ENCODE results near the gene SLC10A7.
A peak's percentile ranks its signal among the peaks of the same experiment; 100 is the strongest.

Gene SLC10A7

GRCh38 chr4:146490106-146490505 lies 31.6 kb downstream of the SLC10A7 start:
- no peak for DNase-seq

GRCh38 chr4:146488495-146489174 lies 33.1 kb downstream of the SLC10A7 start:
- DNase-seq: peak in 1 of 2 donors; percentile 19

GRCh38 chr4:146486565-146486964 lies 35.2 kb downstream of the SLC10A7 start:
- peak in 1 of 2 donors; percentile 16 for DNase-seq

GRCh38 chr4:146485968-146486367 lies 35.8 kb downstream of the SLC10A7 start:
- no peak for DNase-seq

- no peak for DNase-seq
These were observed 39.0 kb downstream of the SLC10A7 start for GRCh38 chr4:146482788-146483187.

- no peak for DNase-seq
These were observed 40.5 kb downstream of the SLC10A7 start for GRCh38 chr4:146481246-146481645.

- DNase-seq: no peak
These were observed 43.7 kb downstream of the SLC10A7 start for GRCh38 chr4:146478009-146478408.

GRCh38 chr4:146477054-146477453 lies 44.7 kb downstream of the SLC10A7 start:
- DNase-seq: no peak

GRCh38 chr4:146472404-146472803 lies 49.3 kb downstream of the SLC10A7 start:
- DNase-seq: no peak

- DNase-seq: no peak
These were observed 51.1 kb downstream of the SLC10A7 start for GRCh38 chr4:146470604-146471003.

- no peak for DNase-seq
These were observed 52.7 kb downstream of the SLC10A7 start for GRCh38 chr4:146469022-146469421.

GRCh38 chr4:146465628-146466027 lies 56.1 kb downstream of the SLC10A7 start:
- no peak for DNase-seq

GRCh38 chr4:146462251-146462650 lies 59.5 kb downstream of the SLC10A7 start:
- DNase-seq: no peak

GRCh38 chr4:146458594-146458993 lies 63.1 kb downstream of the SLC10A7 start:
- peak in 1 of 2 donors; percentile 65 for DNase-seq

GRCh38 chr4:146456681-146457080 lies 65.1 kb downstream of the SLC10A7 start:
- no peak for DNase-seq

- no peak for DNase-seq
These were observed 68.4 kb downstream of the SLC10A7 start for GRCh38 chr4:146453181-146453807.

- no peak for DNase-seq
These were observed 71.2 kb downstream of the SLC10A7 start for GRCh38 chr4:146450524-146450923.

- no peak for DNase-seq
These were observed 75.2 kb downstream of the SLC10A7 start for GRCh38 chr4:146446555-146446954.

GRCh38 chr4:146445198-146446150 lies 76.3 kb downstream of the SLC10A7 start:
- no peak for DNase-seq

GRCh38 chr4:146443525-146443924 lies 78.2 kb downstream of the SLC10A7 start:
- DNase-seq: no peak

GRCh38 chr4:146442801-146443200 lies 78.9 kb downstream of the SLC10A7 start:
- no peak for DNase-seq

- DNase-seq: no peak
These were observed 81.7 kb downstream of the SLC10A7 start for GRCh38 chr4:146439999-146440398.

GRCh38 chr4:146439437-146439836 lies 82.3 kb downstream of the SLC10A7 start:
- DNase-seq: no peak

GRCh38 chr4:146437778-146438177 lies 84.0 kb downstream of the SLC10A7 start:
- no peak for DNase-seq

Measured in CD4-positive, alpha-beta T cell treated with Interferon alpha-2 for 1 hour (primary cell).